ENCODE measurements around the gene PRKN.

The PRKN gene

GRCh38 chr6:161798844-161799394, 928.6 kb downstream of the PRKN start (continued):
- no peak for TF ChIP-seq ZNF658 (tag by site-specific recombination; IDR thresholded peaks at IDR 0.05)
- TF ChIP-seq ZBTB7A (tag by site-specific recombination; IDR thresholded peaks at IDR 0.05; ENCODE audit: low read depth), result no peak

- Histone ChIP-seq H3K4me3 (ENCODE audit: low read depth, low read length) (no peak overlapping the region), H3K4me1 (ENCODE audit: control insufficient read depth, insufficient read depth, low read length) (no peaks in the 10 kb centered on the region), H3K27ac (ENCODE audit: extremely low read depth, low read depth, low read length) (no peak overlapping the region), H3K9me3 (ENCODE audit: control insufficient read depth, insufficient read depth, low read depth, low read length) (no peaks in the 10 kb centered on the region), H3K36me3 (ENCODE audit: control insufficient read depth in 2 of 2, insufficient read depth in 1 of 2, low read length in 2 of 2) (no peaks in the 10 kb centered on the region)
- ChIA-PET POLR2A (no interaction called here), CTCF (interaction anchor here (0.6 to 1.3 kb wide), 4 partner anchors 9 to 22 kb away, joined by 3 to 4 read pairs (median 3); no protein-coding TSS in a partner anchor)
- TF ChIP-seq ATF2 (tag by site-specific recombination; IDR thresholded peaks at IDR 0.05; ENCODE audit: low read depth) (no peak), ZNF580 (tag by site-specific recombination; IDR thresholded peaks at IDR 0.05) (no peak)
These were observed 930.9 kb downstream of the PRKN start for GRCh38 chr6:161796681-161797080.

- no peak overlapping the region for H3K4me3 ChIP-seq (ENCODE audit: low read depth, low read length)
These were observed 934.6 kb downstream of the PRKN start for GRCh38 chr6:161792851-161793493.

More at GRCh38 chr6:161792851-161793493, 934.6 kb downstream of the PRKN start:
- POLR2A ChIA-PET, result no interaction called here
- Histone ChIP-seq H3K27ac (ENCODE audit: extremely low read depth, low read depth, low read length) (no peak overlapping the region), H3K4me1 (ENCODE audit: control insufficient read depth, insufficient read depth, low read length) (no peaks in the 10 kb centered on the region), H3K36me3 (ENCODE audit: control insufficient read depth in 2 of 2, insufficient read depth in 1 of 2, low read length in 2 of 2) (no peaks in the 10 kb centered on the region), H3K9me3 (ENCODE audit: control insufficient read depth, insufficient read depth, low read depth, low read length) (no peaks in the 10 kb centered on the region)
- CTCF ChIA-PET, result no interaction called here
- TF ChIP-seq KLF16 (tag by site-specific recombination; IDR thresholded peaks at IDR 0.05) (no peak), HIC1 (tag by site-specific recombination; IDR thresholded peaks at IDR 0.05) (no peak), ZNF768 (tag by site-specific recombination; IDR thresholded peaks at IDR 0.05) (no peak), ZNF121 (tag by site-specific recombination; IDR thresholded peaks at IDR 0.05) (no peak), ZNF623 (tag by site-specific recombination; IDR thresholded peaks at IDR 0.05) (no peak), PRDM1 (tag by site-specific recombination; IDR thresholded peaks at IDR 0.05) (no peak), ZBTB49 (tag by site-specific recombination; IDR thresholded peaks at IDR 0.05; ENCODE audit: low read depth) (no peak), ZNF184 (tag by site-specific recombination; IDR thresholded peaks at IDR 0.05) (no peak), ZNF394 (tag by site-specific recombination; IDR thresholded peaks at IDR 0.05; ENCODE audit: borderline replicate concordance) (no peak)
